Endothelial cell of umbilical vein (primary cell): ENCODE results near the gene MS4A1. TPM values are rescaled to one million over a fixed set of nuclear protein-coding genes. Genes with fewer than 3 reads are reported as not detected.

Source experiments
- BruUV-seq: library from RNA; stranded (reverse); fragments of 400-500 nt; replicated peaks from 2 replicates; lab custom pipeline; 2021; lab: Mats Ljungman, UMichigan
- CTCF ChIA-PET: fragments of 300-600, 350-600 bp; sonication (Branson Sonifier 250); formaldehyde crosslinking; loops from one replicate; lab custom pipeline; 2021; ENCODE audit warnings: antibody characterized with exemption, inconsistent platforms; lab: Charles Lee
- POLR2A ChIA-PET: fragments of 300-600, 350-600 bp; sonication (Branson Sonifier 250); formaldehyde crosslinking; loops from one replicate; lab custom pipeline; 2021; ENCODE audit warnings: antibody characterized with exemption, inconsistent platforms; lab: Charles Lee
- DNase-seq: peaks from one replicate; pipeline ENCODE4 v3.0.0-alpha.2; 2011; ENCODE audit warnings: low read depth, low spot score
- FAIRE-seq: peaks from 2 replicates; lab custom pipeline; 2011; peaks lifted over from hg19 to GRCh38; lab: Jason Lieb, UNC
- H2AFZ ChIP-seq: 2 replicates; pipeline ENCODE4 v1.6.0; 2012; ENCODE audit warnings: low read depth, low read length, control low read depth, inconsistent platforms
- H3K27ac ChIP-seq: 2 replicates; pipeline ENCODE4 v1.5.1; 2011; ENCODE audit warnings: low read depth, mild to moderate bottlenecking, control low read depth, low read length, moderate library complexity; ENCODE audit not compliant: insufficient read depth
- H3K27me3 ChIP-seq, 2 experiments: 2 replicates each; pipeline versions ENCODE4 v1.6.0 to v1.6.1; 2011; ENCODE audit warnings: low read length in 2 of 2, mixed read lengths in 1 of 2; ENCODE audit not compliant: control insufficient read depth in 2 of 2, insufficient read depth in 2 of 2
- H3K36me3 ChIP-seq, 2 experiments: 2 replicates in 1 of 2; 3 replicates in 1 of 2; pipeline ENCODE4 v1.5.1; 2011; ENCODE audit warnings: low read length in 2 of 2, mild to moderate bottlenecking in 1 of 2, moderate library complexity in 1 of 2; ENCODE audit not compliant: control insufficient read depth in 2 of 2, insufficient read depth in 2 of 2; ENCODE audit errors: extremely low read depth in 1 of 2
- H3K4me1 ChIP-seq: 3 replicates; pipeline ENCODE4 v1.5.1; 2011; ENCODE audit warnings: mild to moderate bottlenecking, low read length; ENCODE audit not compliant: control insufficient read depth, insufficient read depth; ENCODE audit errors: extremely low read depth
- H3K4me2 ChIP-seq: 2 replicates; pipeline ENCODE4 v1.6.1; 2011; ENCODE audit warnings: low read length, control low read depth, mixed read lengths; ENCODE audit not compliant: insufficient read depth
- H3K4me3 ChIP-seq, 3 experiments: fragments of 200-600 bp in 1 of 3; sonication (generic), shearing (Covaris generic) in 1 of 3; replicated peaks in 1 of 3; 2 replicates each; pipeline ENCODE4 v1.5.1; 2011 to 2016; ENCODE audit warnings: control low read depth in 3 of 3, low read length in 3 of 3, mild to moderate bottlenecking in 2 of 3, inconsistent platforms in 1 of 3, low read depth in 1 of 3, moderate library complexity in 1 of 3; ENCODE audit not compliant: insufficient read depth in 1 of 3
- H3K79me2 ChIP-seq: 2 replicates; pipeline ENCODE4 v1.6.0; 2012; ENCODE audit warnings: low read length, inconsistent platforms; ENCODE audit not compliant: control insufficient read depth, insufficient read depth
- H3K9ac ChIP-seq: replicated peaks from 2 replicates; pipeline ENCODE3; 2011; ENCODE audit warnings: low read length, control low read depth; ENCODE audit not compliant: insufficient read depth; ENCODE audit errors: extremely low read depth
- H3K9me1 ChIP-seq: replicated peaks from 3 replicates; pipeline ENCODE4 v1.6.0; 2011; ENCODE audit warnings: mild to moderate bottlenecking, low read length; ENCODE audit not compliant: control insufficient read depth, insufficient read depth; ENCODE audit errors: extremely low read depth
- H3K9me3 ChIP-seq: replicated peaks from 2 replicates; pipeline ENCODE4 v1.5.1; 2012; ENCODE audit warnings: low read length, inconsistent platforms; ENCODE audit not compliant: control insufficient read depth, insufficient read depth
- H4K20me1 ChIP-seq: replicated peaks from 2 replicates; pipeline ENCODE3; 2011; ENCODE audit warnings: mild to moderate bottlenecking, low read length; ENCODE audit not compliant: control insufficient read depth, insufficient read depth; ENCODE audit errors: extremely low read depth
- EZH2 ChIP-seq: IDR thresholded peaks from 2 replicates; pipeline ENCODE4 v1.6.1; 2012; ENCODE audit warnings: borderline replicate concordance, low read depth, mild to moderate bottlenecking, moderate library complexity, low read length, inconsistent platforms; ENCODE audit not compliant: severe bottlenecking
- FOS ChIP-seq: IDR thresholded peaks from 2 replicates; pipeline ENCODE4 v1.6.1; 2011; ENCODE audit warnings: mild to moderate bottlenecking, low read length, moderate library complexity, borderline replicate concordance; ENCODE audit not compliant: insufficient read depth
- GATA2 ChIP-seq: IDR thresholded peaks from 2 replicates; pipeline ENCODE4 v1.7.0; 2011; ENCODE audit warnings: low read depth, mild to moderate bottlenecking, moderate library complexity, mixed read lengths, low read length; ENCODE audit not compliant: insufficient read length, insufficient read depth
- JUN ChIP-seq: IDR thresholded peaks from 2 replicates; pipeline ENCODE4 v1.6.1; 2011; ENCODE audit warnings: borderline replicate concordance, low read depth; ENCODE audit not compliant: insufficient read length, insufficient read depth
- MYC ChIP-seq: IDR thresholded peaks from one replicate; pipeline ENCODE4 v1.6.1; 2011; ENCODE audit warnings: mild to moderate bottlenecking, low read depth, low read length
- POLR2A ChIP-seq: IDR thresholded peaks from 2 replicates; pipeline ENCODE4 v1.6.1; 2012; ENCODE audit warnings: low read depth, mild to moderate bottlenecking, control low read depth, low read length
- POLR2AphosphoS5 ChIP-seq: IDR thresholded peaks from 2 replicates; pipeline ENCODE4 v1.6.1; 2012; ENCODE audit warnings: low read depth, mild to moderate bottlenecking, control low read depth, low read length, moderate library complexity; ENCODE audit not compliant: insufficient read depth
- dilution Hi-C: fragments of 300-500 bp; cut with MboI; formaldehyde crosslinking; loops from one replicate; pipeline ENCODE4 v1.15.0; 2019; ENCODE audit warnings: low sequenced_read_pairs; ENCODE audit not compliant: extremely low pct_ligation_motif_present
- intact Hi-C: fragments of 100-400 bp; cut with micrococcal nuclease; formaldehyde crosslinking; loops from one replicate; pipeline ENCODE4 v1.10.0; 2022
- polyA plus RNA-seq, 4 experiments: library from polyadenylated mRNA; depleted of rRNA in 3 of 4; stranded (reverse) in 3 of 4; unstranded in 1 of 4; fragments of >200 nt; gene quantifications; 2 replicates each; pipeline versions ENCODE4 v1.2.1 to v1.2.3, GENCODE V29; 2011 to 2012; ENCODE audit warnings: missing spikeins in 1 of 4
- total RNA-seq: library from RNA; stranded (reverse); gene quantifications from 2 replicates; pipeline ENCODE4 v1.2.3, GENCODE V29; 2021
- TF ChIP-seq, protein P1 (sequence below): IDR thresholded peaks from 2 replicates; pipeline ENCODE4 v1.6.1; 2011; ENCODE audit not compliant: insufficient read depth, insufficient read length
- TF ChIP-seq, protein P2 (sequence below), 2 donors: IDR thresholded peaks; 1 replicate in 1 of 2; 2 replicates in 1 of 2; pipeline ENCODE4 v1.5.1; 2011; ENCODE audit warnings: low read length in 2 of 2, mild to moderate bottlenecking in 2 of 2, moderate library complexity in 2 of 2, control low read depth in 1 of 2, inconsistent platforms in 1 of 2, low read depth in 1 of 2; ENCODE audit not compliant: insufficient read depth in 1 of 2; ENCODE audit errors: extremely low read depth in 1 of 2

Gene MS4A1
- total and polyA plus RNA-seq, 2 donors (not counting 3 experiments of a cell fraction or from before 2014, with no cell fraction given): not detected

DNA sequence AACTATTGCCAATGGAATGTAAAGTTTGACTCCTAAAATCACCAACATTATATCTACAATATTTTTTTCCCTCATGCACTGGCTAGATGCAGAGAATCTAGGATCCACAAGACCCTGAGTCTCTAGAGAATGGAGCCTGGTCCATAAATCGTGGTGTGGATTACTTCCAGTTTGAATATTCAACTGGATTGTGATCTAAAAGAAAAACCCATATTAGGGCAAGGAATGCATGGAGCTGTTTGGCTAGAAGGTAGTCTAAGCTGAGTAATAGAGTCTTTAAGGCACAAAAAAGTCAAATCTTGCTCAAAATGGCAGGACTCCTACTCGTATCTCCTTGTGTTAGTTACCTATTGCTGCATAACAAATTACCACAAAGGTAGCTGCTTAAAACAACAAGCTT, 35.6 kb upstream of the MS4A1 start:
- POLR2A ChIA-PET: no interaction called here

More for the DNA sequence above, 35.6 kb upstream of the MS4A1 start:
- no peaks in the 10 kb centered on the region for H4K20me1 ChIP-seq
- no peak overlapping the region for H3K4me2 ChIP-seq
- H3K4me3 ChIP-seq: no peak overlapping the region
- no peak overlapping the region for H2AFZ ChIP-seq
- no TSS peak for BruUV-seq
- H3K79me2 ChIP-seq: no peaks in the 10 kb centered on the region
- H3K9ac ChIP-seq: no peak overlapping the region
- H3K4me1 ChIP-seq: no peaks in the 10 kb centered on the region
- no peak overlapping the region for H3K27ac ChIP-seq
- H3K36me3 ChIP-seq: no peaks in the 10 kb centered on the region
- FAIRE-seq: no peak
- H3K27me3 ChIP-seq: no peaks in the 10 kb centered on the region
- dilution Hi-C loops (no loop called here), intact Hi-C loops (no loop called here)
- H3K9me3 ChIP-seq: no peaks in the 10 kb centered on the region
- no peaks in the 10 kb centered on the region for H3K9me1 ChIP-seq
- DNase-seq: no peak
- CTCF ChIA-PET: no interaction called here
- TF ChIP-seq GATA2 (no peak), POLR2AphosphoS5 (no peak), EZH2 (no peak), MYC (no peak), FOS (no peak), JUN (no peak), POLR2A (no peak)
- TF ChIP-seq, protein P1, sequence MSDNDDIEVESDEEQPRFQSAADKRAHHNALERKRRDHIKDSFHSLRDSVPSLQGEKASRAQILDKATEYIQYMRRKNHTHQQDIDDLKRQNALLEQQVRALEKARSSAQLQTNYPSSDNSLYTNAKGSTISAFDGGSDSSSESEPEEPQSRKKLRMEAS: no peak
- TF ChIP-seq, protein P2, sequence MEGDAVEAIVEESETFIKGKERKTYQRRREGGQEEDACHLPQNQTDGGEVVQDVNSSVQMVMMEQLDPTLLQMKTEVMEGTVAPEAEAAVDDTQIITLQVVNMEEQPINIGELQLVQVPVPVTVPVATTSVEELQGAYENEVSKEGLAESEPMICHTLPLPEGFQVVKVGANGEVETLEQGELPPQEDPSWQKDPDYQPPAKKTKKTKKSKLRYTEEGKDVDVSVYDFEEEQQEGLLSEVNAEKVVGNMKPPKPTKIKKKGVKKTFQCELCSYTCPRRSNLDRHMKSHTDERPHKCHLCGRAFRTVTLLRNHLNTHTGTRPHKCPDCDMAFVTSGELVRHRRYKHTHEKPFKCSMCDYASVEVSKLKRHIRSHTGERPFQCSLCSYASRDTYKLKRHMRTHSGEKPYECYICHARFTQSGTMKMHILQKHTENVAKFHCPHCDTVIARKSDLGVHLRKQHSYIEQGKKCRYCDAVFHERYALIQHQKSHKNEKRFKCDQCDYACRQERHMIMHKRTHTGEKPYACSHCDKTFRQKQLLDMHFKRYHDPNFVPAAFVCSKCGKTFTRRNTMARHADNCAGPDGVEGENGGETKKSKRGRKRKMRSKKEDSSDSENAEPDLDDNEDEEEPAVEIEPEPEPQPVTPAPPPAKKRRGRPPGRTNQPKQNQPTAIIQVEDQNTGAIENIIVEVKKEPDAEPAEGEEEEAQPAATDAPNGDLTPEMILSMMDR (IDR thresholded peaks at IDR 0.05; ENCODE audit: extremely low read depth in 1 of 2, insufficient read depth in 1 of 2, low read depth in 1 of 2, low read length in 2 of 2): no peak
